ENCODE measurements around the gene HDAC4. TPM values are rescaled to one million over a fixed set of nuclear protein-coding genes. Genes with fewer than 3 reads are reported as not detected.

The HDAC4 gene
- total RNA-seq = 7.4 and 18.0 TPM in 2 replicates

GRCh38 chr2:239400596-239401066, at the start of gene HDAC4:
Gene HDAC4 (minus strand): TSS chr2:239401020. CDS start chr2:239352699, 48,321 bp downstream.

Data from hair follicular keratinocyte (primary cell).